GM10266 (cell line): Measurements from ENCODE around the gene KIF26B.

ENCODE experiments used
- DNase-seq: peaks from one replicate; pipeline ENCODE4 v3.0.0; 2012; ENCODE audit errors: extremely low spot score
- CTCF ChIP-seq: IDR thresholded peaks from 2 replicates; pipeline ENCODE4 v1.5.1; 2012; ENCODE audit warnings: mild to moderate bottlenecking, low read depth; ENCODE audit not compliant: control insufficient read depth, insufficient read depth; ENCODE audit errors: missing control alignments

The KIF26B gene

GRCh38 chr1:245465666-245466065 lies 310.9 kb downstream of the KIF26B start:
- DNase-seq: no peak

GRCh38 chr1:245466261-245466660 lies 311.5 kb downstream of the KIF26B start:
- TF ChIP-seq CTCF: no peak
- no peak for DNase-seq

More at GRCh38 chr1:245465666-245466065, 310.9 kb downstream of the KIF26B start:
- TF ChIP-seq CTCF: no peak

GRCh38 chr1:245467804-245468203 lies 313.0 kb downstream of the KIF26B start:
- no peak for TF ChIP-seq CTCF
- no peak for DNase-seq

GRCh38 chr1:245469006-245469405 lies 314.2 kb downstream of the KIF26B start:
- no peak for DNase-seq
- TF ChIP-seq CTCF: no peak

GRCh38 chr1:245469734-245470133 lies 314.9 kb downstream of the KIF26B start:
- no peak for DNase-seq
- TF ChIP-seq CTCF: no peak

GRCh38 chr1:245475126-245475525 lies 320.3 kb downstream of the KIF26B start:
- no peak for DNase-seq
- TF ChIP-seq CTCF: no peak

GRCh38 chr1:245475961-245476516 lies 321.3 kb downstream of the KIF26B start:
- no peak for TF ChIP-seq CTCF
- DNase-seq: no peak
